ENCODE results near the gene PRDM16.

GRCh38 chr1:3074297-3074741 is 5.3 kb downstream of the PRDM16 start:
- TF ChIP-seq, protein P1, sequence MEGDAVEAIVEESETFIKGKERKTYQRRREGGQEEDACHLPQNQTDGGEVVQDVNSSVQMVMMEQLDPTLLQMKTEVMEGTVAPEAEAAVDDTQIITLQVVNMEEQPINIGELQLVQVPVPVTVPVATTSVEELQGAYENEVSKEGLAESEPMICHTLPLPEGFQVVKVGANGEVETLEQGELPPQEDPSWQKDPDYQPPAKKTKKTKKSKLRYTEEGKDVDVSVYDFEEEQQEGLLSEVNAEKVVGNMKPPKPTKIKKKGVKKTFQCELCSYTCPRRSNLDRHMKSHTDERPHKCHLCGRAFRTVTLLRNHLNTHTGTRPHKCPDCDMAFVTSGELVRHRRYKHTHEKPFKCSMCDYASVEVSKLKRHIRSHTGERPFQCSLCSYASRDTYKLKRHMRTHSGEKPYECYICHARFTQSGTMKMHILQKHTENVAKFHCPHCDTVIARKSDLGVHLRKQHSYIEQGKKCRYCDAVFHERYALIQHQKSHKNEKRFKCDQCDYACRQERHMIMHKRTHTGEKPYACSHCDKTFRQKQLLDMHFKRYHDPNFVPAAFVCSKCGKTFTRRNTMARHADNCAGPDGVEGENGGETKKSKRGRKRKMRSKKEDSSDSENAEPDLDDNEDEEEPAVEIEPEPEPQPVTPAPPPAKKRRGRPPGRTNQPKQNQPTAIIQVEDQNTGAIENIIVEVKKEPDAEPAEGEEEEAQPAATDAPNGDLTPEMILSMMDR (conservative IDR thresholded peaks at IDR 0.05; ENCODE audit: low read length) = no peak
- TF ChIP-seq EZH2phosphoT487 (IDR thresholded peaks at IDR 0.05; ENCODE audit: borderline replicate concordance) = no peak
